NCI-H2107 treated with DMSO at 0.1 percent for 48 hours (cell line): ENCODE measurements around the gene OPN1LW.
A peak's percentile ranks its signal among the peaks of the same experiment; 100 is the strongest.
"Not testable (repeated sequence)": the region's sequence is repeated elsewhere in the genome, so short reads cannot be mapped to it uniquely, and the experiment has no call there.

Source experiments
- DNase-seq: peaks from one replicate; lab custom pipeline; 2025; ENCODE audit not compliant: unreplicated experiment; lab: John Stamatoyannopoulos, UW

OPN1LW gene

DNA sequence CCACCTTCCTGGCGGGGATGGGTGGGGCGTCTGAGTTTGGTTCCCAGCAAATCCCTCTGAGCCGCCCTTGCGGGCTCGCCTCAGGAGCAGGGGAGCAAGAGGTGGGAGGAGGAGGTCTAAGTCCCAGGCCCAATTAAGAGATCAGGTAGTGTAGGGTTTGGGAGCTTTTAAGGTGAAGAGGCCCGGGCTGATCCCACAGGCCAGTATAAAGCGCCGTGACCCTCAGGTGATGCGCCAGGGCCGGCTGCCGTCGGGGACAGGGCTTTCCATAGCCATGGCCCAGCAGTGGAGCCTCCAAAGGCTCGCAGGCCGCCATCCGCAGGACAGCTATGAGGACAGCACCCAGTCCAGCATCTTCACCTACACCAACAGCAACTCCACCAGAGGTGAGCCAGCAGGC, at the start of gene OPN1LW:
Gene OPN1LW (plus strand): TSS at position 234 of the 400 bp plus-strand sequence. CDS start 41 bp downstream, at position 275.
- not testable (repeated sequence) for DNase-seq

DNA sequence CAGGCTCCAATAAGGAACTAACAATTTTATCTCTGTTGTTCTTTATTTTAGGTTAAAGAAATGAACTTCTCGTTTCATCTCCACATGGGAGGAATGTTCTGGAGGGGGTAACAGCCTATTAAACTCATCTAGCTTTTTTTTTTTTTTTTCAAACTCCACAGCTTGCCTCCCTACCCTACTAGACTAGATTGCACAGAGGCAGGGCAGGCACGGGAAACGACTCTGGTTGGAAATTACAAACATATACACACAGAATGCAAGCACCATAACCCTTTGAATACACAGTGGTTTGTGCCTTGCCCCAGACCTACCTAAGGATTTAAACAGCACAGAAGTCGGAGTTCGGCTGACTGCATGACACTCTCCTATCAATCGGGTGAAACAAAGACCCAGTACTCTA, 49.2 kb upstream of the OPN1LW start:
- no peak for DNase-seq

DNA sequence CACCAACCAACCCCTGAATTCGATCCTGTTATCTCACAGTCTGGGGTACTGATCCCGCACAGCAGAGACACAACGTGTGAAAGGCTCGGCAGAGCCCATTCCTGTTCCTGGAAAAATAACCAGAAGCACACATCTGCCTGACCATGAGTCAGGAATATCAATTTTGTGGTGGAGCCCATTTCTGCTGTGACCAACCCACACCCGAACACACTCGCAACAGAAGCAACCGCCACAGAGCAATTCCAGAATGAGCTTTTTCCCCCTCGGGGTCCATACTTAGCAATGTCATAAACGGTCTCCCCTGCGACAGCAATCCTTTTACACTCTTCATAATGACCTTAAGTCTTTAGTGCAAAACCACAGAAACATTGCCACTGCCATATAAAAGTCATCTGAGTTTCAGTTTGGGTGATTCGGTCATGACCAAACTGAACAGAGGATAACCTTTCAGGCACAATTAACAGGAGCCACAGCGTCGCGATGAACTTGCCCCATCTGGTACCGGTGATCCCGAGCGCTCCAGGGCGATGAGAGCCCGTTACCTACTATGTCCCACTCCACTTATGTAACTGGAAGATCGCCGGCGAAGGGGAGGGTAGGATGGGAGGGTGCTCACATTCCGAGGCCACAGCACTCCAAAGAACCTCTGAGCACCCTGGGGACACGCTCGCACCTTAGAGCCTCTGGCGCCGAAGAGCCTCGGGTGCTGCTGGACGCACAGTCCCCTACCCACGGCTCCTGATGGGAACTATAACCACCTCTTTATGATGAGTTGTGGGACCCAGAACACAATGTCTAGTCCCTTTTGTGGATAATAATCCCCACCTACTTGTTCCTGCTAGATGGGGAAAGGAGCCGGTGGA, 47.7 kb upstream of the OPN1LW start:
- DNase-seq = no peak

DNA sequence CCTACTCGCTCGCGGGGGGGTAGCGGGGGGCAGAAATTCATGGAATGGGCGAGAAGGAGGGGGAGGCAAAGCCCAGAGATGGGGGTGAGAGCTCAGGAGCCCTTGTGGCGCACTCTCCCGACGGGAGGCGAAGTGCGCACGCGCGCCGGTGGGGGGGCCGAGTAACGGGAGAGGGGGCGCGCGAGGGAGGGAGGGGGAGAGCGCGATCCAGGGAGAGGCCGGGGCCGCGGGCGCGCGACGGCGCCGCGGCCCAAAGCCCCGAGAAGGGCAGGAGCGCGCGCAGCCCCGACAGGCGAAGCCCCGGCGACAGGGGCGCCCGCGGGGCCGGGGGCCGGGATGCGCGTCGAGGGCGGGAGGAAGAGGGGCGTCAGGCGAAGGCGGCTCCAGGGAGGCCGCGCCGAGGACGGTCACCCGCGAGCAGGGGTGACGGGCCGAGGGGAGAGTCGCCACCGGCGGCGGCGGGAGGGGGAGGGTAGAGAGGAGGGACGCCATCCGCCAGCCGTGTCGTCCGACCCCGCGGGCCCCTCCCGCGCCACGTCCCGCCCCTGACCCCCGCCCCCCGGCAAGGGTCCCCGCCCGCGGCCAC, 46.9 kb upstream of the OPN1LW start:
- peak; percentile 40 for DNase-seq

DNA sequence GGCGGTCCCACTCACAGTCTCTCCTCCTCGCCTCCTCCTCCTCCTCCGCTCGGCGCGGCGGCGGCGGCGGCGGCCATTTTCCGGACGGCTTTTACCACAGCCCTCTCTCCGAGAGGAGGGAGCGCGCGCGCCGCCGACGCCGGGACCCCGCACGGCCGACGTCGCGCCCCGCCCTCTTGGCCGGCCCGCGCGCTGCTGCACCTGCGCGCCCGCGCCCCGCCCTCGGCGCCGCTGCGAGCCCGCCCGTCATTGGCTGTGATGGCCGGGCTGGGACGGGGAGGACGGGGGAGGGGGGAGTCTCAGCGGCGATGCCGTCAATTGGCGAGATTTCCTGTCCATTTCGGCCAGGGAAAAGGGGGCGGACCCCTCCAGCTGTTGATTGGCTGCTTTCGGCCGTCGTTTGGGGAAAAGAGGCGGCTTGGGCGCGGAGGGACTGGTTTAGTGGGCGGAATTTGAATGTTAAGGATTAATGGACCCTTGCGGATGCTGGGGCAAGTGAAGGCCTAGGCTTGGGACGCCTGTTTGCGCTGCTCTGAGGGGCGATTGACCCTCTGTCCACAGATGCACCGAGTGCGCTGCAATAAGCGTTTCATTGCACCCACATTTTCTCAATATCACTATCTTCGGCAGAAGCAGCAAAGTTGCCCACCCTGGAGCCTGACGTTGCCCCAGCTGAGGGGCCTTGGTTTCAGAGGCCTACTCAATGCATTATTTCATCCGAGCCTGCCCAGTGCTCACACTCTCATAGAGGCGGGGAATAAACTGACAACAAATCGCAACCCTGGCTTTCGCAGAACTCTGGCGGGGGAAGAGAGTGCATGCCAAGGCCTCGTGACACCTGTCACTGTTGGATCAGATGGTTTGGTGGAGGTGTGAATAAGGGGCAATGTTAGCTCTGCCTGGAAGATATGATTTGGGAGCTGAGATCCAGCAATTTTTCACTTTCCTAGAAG, 46.2 kb upstream of the OPN1LW start, which contains the start of gene MECP2:
Gene MECP2 (minus strand): TSS at position 129 of the 953 bp plus-strand sequence.
- DNase-seq = peak; percentile 90

DNA sequence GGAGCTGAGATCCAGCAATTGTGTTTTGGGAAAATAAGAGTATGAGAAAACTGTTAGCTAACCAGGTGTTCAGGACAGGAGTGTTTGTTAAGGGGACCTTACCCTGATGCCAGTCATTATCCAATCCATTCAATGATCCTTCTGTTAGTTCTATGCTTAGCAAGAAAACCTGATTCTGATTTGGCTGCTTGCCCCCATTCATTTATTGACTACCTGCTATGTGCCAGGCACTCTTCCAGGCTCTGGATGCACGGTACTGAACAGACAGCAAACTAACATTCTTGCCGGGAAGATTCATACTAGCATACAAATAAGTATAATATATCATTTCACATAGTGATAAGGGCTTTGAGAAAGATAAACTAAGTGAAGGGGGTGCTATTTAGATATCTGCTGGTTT, 45.5 kb upstream of the OPN1LW start:
- DNase-seq = no peak

GRCh38 chrX:154113729-154114128, 30.3 kb upstream of the OPN1LW start:
- DNase-seq = no peak

DNA sequence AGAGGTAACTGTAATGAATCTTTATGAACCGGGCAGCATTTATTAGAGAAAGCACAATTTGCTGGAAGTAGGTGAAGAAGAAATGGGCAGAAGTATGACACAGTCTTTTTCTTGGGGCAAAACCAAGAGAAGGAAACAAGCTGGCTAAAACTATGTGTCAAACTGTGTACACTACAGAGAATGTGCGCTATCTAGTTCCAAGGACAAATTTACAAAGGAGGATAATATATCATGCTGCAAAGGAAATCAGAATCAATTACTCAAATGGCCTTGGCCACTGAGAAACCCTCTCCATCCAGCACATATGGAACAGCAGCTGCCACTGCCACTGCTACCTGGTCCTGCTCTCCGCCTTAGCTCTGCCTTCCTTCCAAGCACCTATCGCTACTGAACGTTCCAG, 29.4 kb upstream of the OPN1LW start:
- DNase-seq = no peak

DNA sequence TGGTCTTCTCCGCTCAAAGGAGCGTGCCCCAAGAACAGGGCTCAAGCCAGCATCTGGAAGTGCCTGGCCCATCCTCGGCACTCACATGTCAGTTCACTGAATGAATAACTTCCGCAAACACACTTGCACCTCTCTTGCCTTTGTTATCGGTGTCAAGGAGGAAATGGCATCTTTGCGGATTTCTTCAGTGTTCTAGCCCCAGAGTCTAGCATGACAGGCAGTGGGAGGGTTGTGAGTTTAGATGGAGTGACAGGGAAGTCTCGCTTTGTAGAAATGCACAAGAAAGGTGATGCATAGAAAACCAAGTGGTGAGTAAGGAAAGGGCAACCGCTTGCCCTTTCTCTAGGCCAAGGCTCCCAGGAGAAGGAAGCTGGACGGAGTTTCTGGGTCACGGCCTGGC, 29.0 kb upstream of the OPN1LW start:
- DNase-seq = no peak

DNA sequence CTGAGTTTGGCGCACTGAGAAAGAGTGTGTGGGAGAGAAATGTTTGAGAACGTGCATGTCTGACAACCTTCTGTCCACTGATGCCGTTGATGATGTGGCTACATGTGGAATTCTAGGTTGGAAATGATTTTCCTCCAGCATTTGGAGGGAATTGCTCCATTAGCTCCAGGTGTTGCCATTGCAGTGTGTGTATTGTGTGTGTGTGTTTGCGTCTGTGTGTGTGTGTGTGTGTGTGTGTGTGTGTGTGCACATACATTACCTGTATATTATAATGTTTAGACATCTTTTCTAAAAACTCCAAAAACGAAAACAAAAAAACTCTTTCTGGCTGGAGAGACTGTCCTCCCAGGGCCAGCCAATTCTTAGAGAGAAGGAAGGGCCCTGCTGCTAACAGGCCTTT, 28.3 kb upstream of the OPN1LW start:
- no peak for DNase-seq

GRCh38 chrX:154116426-154117211, 27.4 kb upstream of the OPN1LW start:
- no peak for DNase-seq

DNA sequence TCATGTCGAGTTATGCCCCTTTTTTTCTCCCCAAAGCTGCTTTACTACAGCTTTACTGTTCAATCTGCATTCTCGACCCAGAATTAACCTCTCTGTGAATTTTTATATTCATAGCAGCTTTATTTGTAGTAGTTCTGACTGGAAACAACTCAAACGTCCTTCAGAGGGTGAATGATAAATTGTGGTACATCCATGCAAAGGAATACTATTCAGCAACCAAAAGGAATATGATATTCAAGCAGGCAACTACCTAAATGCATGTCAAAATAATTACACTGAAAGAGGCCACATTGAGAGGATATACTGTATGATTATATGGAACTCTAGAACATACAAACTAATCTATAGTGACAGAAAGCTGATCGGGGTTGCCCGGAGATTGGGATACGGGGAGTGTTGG, 26.5 kb upstream of the OPN1LW start:
- DNase-seq = no peak

GRCh38 chrX:154120567-154120966, 23.5 kb upstream of the OPN1LW start:
- no peak for DNase-seq

- DNase-seq = no peak
Measured at GRCh38 chrX:154121207-154121606, 22.8 kb upstream of the OPN1LW start.

DNA sequence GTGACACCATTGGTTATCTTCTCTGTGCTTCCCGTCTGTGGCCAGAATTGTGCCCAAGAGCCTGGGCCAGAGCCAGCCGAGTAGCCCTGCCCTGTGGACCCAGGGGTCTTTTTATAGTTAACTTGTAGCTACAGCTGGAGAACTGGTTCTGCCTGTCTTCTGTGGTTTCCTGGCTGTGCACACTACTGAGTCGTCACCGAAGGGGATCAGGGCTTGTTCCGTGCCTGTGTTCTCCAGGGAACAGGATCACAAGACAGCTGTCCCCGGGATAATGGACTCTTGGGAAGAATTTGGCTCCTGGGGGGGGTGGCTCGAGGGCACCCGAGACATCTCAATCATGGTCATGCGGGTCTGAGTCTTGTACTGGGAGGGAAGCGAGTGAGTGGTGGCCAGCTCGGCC, 22.1 kb upstream of the OPN1LW start:
- no peak for DNase-seq

GRCh38 chrX:154123241-154124219, 20.5 kb upstream of the OPN1LW start:
- DNase-seq = no peak

- no peak for DNase-seq
Measured at GRCh38 chrX:154125391-154126040, 18.5 kb upstream of the OPN1LW start.

DNA sequence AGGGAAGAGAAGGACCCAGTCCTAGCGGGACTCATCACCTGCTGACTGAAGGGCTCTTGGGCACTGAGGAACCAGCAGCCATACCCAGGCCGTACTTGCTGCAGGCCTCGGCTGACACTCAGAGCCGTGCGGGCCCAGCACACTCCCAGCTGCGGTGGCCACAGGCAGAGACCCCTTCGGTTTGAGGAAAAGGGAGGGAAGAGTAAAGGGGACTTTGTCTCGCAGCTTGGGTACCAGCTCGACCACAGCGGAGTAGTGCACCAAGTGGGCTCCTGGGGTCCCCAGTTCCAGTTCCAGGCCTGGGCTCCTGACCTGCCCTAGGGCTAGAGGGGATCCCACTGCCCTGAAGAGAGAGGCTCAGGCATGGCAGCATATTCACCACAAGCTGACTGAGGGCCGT, 17.9 kb upstream of the OPN1LW start:
- no peak for DNase-seq

GRCh38 chrX:154131955-154132354, 12.1 kb upstream of the OPN1LW start:
- no peak for DNase-seq
